SK-N-SH (cell line): Measurements from ENCODE around the gene PAOX.

Source experiments
- CHD2 ChIP-seq: fragments of 150-350 bp; IDR thresholded peaks from 2 replicates; pipeline ENCODE4 v1.6.1; 2018; ENCODE audit warnings: low read length; ENCODE audit not compliant: partially characterized antibody
- ELF1 ChIP-seq: IDR thresholded peaks from 2 replicates; pipeline ENCODE4 v1.4.0; 2012
- EP300 ChIP-seq, 2 experiments: IDR thresholded peaks; 2 replicates each; pipeline versions ENCODE4 v1.4.0 to v1.6.1; 2012; ENCODE audit warnings: borderline replicate concordance in 1 of 2, low read depth in 1 of 2, low read length in 1 of 2
- MXI1 ChIP-seq: IDR thresholded peaks from 2 replicates; pipeline ENCODE4 v1.6.1; 2012; ENCODE audit warnings: mild to moderate bottlenecking, low read depth, low read length, improper control_type of control experiment
- RCOR1 ChIP-seq: fragments of 150-350 bp; IDR thresholded peaks from 2 replicates; pipeline ENCODE4 v1.6.1; 2017; ENCODE audit warnings: antibody characterized with exemption, low read length
- REST ChIP-seq: IDR thresholded peaks from 2 replicates; pipeline ENCODE4 v1.6.1; 2012; ENCODE audit warnings: mild to moderate bottlenecking, low read depth, low read length, moderate library complexity
- RFX5 ChIP-seq: IDR thresholded peaks from 2 replicates; pipeline ENCODE4 v1.6.1; 2012; ENCODE audit warnings: mild to moderate bottlenecking, improper control_type of control experiment, low read length
- SMC3 ChIP-seq: IDR thresholded peaks from 2 replicates; pipeline ENCODE4 v1.6.1; 2012; ENCODE audit warnings: low read depth, low read length, improper control_type of control experiment
- TAF1 ChIP-seq: IDR thresholded peaks from 2 replicates; pipeline ENCODE4 v1.6.1; 2012; ENCODE audit warnings: low read depth, mild to moderate bottlenecking, low read length, moderate library complexity, borderline replicate concordance
- TEAD4 ChIP-seq: IDR thresholded peaks from 2 replicates; pipeline ENCODE4 v1.4.0; 2012; ENCODE audit warnings: mild to moderate bottlenecking, borderline replicate concordance; ENCODE audit not compliant: insufficient read depth
- YY1 ChIP-seq: IDR thresholded peaks from 2 replicates; pipeline ENCODE4 v1.4.0; 2012; ENCODE audit warnings: low read depth, mild to moderate bottlenecking
- TF ChIP-seq, protein P1 (sequence below): fragments of 200-600 bp; sonication (generic); IDR thresholded peaks from 2 replicates; pipeline ENCODE4 v1.6.1; 2017; ENCODE audit warnings: antibody characterized with exemption, mild to moderate bottlenecking, moderate library complexity
- TF ChIP-seq, protein P2 (sequence below): IDR thresholded peaks from 2 replicates; pipeline ENCODE4 v1.4.0; 2012; ENCODE audit warnings: low read depth
- TF ChIP-seq, protein P3 (sequence below): IDR thresholded peaks from 2 replicates; pipeline ENCODE4; 2012

DNA sequence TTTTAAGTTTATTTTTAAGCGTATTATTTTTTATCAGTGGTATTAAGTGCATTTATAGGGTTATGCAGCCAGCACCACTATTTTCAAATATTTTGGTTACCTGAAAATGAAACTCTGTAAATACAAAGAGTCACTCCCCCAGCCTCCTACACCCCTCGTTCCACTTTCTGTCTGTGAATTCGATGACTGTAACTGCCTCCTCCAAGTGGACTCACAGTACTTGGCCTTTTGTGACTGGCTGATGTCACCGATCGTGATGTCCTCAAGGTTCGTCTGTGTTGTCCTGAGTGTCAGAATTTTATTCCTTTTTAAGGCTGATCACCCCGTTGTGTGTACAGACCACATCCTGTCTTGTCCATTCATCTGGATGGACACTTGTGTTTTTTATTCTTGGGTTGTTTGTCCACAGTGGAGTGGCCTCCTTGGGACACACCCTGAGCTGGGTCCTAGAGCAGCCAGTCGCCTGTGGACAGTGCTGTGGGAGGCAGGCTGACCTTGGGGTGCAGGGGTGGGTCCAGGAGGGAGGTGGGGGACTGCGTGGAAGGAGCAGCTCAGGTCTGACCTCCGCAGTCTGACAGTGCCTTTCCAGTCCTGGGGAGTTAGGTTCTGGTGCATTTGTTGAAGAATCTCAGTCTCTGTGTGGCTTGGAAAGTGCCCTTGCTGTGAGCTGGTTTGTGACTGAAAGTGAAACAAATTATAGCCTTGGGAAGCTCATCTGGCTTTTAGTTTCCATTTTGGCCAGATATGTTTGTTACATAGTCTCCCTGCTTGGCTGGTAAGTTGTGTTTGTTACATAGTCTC, 21.8 kb downstream of the PAOX start:
- no peak for TF ChIP-seq TAF1
- TF ChIP-seq, protein P1, sequence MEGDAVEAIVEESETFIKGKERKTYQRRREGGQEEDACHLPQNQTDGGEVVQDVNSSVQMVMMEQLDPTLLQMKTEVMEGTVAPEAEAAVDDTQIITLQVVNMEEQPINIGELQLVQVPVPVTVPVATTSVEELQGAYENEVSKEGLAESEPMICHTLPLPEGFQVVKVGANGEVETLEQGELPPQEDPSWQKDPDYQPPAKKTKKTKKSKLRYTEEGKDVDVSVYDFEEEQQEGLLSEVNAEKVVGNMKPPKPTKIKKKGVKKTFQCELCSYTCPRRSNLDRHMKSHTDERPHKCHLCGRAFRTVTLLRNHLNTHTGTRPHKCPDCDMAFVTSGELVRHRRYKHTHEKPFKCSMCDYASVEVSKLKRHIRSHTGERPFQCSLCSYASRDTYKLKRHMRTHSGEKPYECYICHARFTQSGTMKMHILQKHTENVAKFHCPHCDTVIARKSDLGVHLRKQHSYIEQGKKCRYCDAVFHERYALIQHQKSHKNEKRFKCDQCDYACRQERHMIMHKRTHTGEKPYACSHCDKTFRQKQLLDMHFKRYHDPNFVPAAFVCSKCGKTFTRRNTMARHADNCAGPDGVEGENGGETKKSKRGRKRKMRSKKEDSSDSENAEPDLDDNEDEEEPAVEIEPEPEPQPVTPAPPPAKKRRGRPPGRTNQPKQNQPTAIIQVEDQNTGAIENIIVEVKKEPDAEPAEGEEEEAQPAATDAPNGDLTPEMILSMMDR = no peak
- TF ChIP-seq, protein P2, sequence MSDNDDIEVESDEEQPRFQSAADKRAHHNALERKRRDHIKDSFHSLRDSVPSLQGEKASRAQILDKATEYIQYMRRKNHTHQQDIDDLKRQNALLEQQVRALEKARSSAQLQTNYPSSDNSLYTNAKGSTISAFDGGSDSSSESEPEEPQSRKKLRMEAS = no peak
- TF ChIP-seq, protein P3, sequence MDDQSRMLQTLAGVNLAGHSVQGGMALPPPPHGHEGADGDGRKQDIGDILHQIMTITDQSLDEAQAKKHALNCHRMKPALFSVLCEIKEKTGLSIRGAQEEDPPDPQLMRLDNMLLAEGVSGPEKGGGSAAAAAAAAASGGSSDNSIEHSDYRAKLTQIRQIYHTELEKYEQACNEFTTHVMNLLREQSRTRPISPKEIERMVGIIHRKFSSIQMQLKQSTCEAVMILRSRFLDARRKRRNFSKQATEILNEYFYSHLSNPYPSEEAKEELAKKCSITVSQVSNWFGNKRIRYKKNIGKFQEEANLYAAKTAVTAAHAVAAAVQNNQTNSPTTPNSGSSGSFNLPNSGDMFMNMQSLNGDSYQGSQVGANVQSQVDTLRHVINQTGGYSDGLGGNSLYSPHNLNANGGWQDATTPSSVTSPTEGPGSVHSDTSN = no peak
- TF ChIP-seq TEAD4 = no peak
- no peak for TF ChIP-seq EP300 (IDR thresholded peaks at IDR 0.05; ENCODE audit: borderline replicate concordance in 1 of 2, low read depth in 1 of 2, low read length in 1 of 2)
- TF ChIP-seq REST = no peak
- TF ChIP-seq RFX5 = no peak
- TF ChIP-seq YY1 = no peak
- TF ChIP-seq CHD2 = no peak
- no peak for TF ChIP-seq RCOR1
- TF ChIP-seq ELF1 = no peak
- no peak for TF ChIP-seq SMC3
- TF ChIP-seq MXI1 = no peak
